HG03135 (cell line): ENCODE data around the gene SOX12.

ENCODE experiments used
- ATAC-seq: cut with Tn5 transposase; IDR thresholded peaks from one replicate; pipeline ENCODE4 v1.9.1; 2021; ENCODE audit warnings: mild to moderate bottlenecking, moderate library complexity; ENCODE audit not compliant: unreplicated experiment

Gene SOX12

DNA sequence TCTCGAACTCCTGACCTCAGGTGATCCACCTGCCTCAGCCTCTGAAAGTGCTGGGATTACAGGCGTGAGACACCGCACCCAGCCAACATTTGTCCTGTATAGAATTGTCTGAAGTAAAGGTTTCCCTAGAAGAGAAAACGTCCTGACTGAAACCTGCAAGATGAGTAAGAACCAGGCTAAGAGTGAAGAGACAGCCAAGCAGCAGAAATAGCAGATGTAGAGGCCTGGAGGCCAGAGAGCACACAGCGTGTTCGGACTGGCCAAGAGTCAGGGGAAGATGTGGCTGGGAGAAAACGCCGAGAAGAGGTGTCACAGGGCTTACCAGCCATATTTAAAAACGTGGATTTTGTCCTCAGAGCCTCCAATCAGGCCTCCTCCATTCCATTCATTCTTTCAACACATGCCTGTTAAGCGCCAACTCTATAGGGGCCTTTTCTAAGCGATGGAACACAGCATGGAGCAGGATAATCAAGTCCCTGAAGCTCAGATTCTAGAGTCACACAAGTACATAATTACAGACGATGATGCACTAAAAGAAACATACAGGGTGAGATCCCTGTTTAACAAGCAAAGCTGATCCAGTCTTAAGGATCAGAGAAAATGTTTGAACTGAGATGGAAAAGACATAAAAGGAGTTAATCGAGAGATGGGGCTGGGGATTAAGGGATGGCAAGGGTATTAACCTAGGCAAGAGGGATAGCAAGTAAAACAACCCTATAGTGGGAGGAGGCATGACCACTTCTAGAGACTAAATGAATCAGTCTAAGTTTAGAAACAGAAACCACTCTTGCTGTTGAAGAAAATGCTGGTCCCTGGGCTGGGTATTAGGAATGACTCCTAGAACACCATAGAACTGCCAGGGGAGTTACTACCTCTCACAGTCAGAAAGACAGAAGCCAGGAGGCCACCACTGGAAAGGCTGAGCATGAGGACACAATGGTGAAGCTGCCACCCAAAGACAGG is 23.2 kb upstream of the SOX12 start:
- ATAC-seq: no peak

DNA sequence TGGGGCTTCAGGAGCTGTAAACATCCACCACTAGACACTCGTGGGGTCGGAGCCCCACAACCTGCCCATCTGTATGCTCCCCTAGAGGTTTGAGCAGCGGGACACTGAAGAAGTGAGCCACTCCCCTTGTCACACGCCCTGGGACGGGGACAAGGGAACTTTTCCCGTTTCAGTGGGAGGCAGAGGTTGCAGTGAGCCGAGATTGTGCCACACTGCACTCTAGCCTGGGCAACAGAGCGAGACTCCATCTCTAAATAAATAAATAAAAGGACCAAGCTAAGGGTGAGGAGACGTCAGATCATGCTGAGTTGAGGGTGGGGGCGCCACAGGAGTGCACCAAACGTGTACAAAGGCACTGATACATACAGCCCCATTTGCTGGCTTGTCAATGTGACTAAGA is 19.6 kb upstream of the SOX12 start:
- no peak for ATAC-seq

GRCh38 chr20:308427-309038 is 16.8 kb upstream of the SOX12 start:
- no peak for ATAC-seq

DNA sequence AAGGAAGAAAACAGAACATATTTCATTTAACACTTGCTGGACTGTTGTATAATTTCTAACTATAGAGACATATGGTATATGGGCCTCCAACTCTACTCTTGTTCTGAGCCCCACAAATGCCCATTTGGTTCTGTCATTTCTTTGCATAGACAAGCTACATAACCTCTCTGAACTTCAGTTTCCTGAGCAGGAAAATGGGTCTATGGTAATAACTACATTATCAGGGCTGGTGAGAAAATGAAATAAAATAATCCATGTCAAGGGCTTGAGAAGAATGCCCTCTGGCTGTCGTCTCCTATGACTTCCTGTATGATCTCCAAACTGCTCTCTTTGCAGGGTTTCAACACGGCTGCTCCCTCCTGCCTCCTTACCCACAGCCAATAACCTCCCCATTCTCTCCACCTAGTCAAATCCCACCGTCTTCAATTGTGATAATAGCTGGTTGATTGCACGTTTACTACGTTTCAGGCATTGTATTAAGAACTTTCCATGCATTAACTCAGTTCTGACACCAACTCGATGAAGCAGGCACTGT is 16.0 kb upstream of the SOX12 start:
- no peak for ATAC-seq

DNA sequence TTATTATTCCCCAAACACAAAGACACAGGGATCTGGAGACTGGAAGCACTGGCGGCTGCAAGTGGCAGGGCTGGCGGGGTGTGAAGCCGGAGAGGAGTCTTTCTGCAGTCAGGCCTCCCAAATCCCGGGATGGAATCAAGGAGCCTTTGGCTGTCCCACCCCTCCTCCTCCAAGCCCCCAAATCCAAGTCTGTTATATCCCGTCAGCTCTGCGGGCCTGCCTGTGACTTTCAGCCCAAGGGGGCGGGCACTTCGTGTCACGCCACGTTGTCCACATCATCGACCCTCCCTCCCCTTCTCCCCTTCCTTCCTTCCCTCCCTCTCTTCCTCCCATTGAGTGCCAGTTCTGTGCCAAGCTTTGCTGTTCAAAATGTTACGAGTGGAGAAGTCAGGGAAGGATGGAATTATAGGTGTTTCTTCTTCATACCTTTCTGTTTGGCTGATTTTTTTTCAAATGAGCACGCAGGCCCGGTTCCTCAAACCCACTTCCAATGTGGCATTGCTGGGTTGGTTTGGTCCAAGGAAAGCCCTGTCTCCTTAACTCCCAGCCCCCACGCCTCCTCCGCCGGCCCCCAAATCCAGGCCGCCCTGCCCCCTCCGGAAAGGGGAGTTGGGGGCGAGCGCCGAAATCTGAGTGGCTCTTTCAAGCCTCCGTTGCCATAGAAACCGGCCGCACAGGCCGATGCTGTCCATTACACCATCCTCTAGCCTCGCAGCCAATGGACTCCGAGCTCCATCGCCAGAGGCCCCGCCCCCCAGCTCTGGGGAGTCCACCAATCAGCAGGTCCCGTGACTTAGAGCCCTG is 15.3 kb upstream of the SOX12 start:
- ATAC-seq: peak; percentile 96

DNA sequence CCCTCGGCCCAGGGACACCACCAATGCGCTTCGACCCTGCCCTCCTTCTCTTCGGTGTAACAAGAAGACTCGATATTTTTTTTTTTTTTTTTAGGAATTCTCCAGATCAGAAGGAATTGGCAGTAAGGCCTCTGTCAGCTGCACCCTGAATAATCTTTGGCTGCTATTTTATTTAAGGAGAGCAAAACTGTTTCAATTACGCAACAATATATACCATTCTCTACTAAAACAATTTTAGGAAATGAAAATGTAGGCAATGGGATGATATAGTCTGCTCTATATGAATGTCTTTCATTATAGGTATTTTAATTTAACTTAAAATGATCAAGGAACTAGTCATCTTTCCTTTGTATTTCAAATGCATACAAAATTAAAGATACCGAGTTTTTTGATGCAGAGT is 14.7 kb upstream of the SOX12 start:
- no peak for ATAC-seq

DNA sequence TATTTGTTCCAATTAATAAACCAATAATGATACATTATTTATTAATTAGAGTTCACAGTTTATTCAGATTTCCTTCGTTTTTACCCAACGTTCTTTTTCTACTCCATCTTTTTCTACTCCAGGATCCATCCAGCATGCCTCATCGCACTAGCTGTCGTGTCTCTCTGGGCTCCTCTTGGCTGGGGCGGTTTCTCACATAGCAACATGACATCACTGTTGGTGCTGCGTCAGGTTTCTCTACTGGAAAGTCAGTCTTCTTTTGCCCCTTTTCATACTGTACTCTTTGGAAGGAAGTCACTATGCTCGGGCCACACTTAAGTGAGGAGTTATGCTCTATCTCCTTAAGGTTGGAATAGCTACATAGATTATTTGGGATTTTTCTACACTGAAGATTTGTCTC is 13.7 kb upstream of the SOX12 start:
- no peak for ATAC-seq

DNA sequence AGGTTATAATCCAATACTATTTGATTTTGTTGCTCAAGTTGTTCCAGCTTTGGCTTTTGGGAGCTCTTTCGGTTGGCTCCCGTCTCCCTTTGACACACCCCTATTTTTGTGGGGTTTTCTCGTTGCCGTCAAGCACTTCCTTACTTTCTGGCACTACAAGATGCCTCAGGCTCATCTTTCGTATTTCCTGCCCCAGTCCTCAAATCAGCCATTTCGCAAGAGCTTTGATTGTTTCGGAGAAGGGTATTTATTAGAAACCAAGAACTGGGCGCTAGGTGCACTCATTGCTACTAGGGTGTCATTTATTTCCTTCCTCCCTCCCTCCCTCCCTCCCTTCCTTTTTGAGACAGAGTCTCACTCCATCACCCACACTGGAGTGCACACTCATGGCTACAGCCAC is 13.3 kb upstream of the SOX12 start:
- ATAC-seq: no peak

DNA sequence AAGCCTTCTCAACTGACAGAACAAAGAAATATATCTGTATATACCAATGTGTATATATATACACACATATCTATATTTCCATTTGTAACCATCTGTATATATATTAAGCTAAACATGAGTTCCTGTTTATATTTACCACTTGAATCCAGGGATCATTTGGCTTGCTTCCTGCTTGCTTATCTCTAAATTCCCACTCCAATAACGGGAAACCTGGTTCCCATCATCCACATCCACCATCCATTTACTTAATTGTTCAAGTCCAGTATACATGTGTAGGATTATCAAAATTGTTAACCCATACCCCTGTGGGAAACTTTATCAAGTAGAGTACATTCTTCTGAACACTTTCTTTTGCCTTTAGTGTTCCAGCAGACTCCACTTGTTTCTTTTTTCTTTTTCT is 12.5 kb upstream of the SOX12 start:
- ATAC-seq: no peak

DNA sequence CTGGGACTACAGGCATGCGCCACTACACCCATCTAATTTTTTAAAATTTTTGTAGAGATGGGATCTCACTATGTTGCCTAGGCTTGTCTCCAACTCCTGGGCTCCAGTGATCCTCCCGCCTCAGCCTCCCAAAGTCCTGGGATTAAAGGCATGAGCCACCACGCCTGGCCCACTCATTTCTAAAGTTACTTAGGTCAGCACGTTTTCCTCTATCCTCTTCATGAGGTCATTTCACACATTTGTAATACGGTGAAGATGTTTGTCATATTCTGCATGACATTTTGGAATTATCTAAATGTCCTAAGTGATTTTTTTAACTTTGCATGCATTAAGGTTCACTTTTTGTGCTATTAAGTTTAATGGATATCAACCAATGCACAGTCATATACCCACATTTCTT is 11.9 kb upstream of the SOX12 start:
- no peak for ATAC-seq

- ATAC-seq: no peak
These were observed 11.4 kb upstream of the SOX12 start for GRCh38 chr20:313948-314347.

DNA sequence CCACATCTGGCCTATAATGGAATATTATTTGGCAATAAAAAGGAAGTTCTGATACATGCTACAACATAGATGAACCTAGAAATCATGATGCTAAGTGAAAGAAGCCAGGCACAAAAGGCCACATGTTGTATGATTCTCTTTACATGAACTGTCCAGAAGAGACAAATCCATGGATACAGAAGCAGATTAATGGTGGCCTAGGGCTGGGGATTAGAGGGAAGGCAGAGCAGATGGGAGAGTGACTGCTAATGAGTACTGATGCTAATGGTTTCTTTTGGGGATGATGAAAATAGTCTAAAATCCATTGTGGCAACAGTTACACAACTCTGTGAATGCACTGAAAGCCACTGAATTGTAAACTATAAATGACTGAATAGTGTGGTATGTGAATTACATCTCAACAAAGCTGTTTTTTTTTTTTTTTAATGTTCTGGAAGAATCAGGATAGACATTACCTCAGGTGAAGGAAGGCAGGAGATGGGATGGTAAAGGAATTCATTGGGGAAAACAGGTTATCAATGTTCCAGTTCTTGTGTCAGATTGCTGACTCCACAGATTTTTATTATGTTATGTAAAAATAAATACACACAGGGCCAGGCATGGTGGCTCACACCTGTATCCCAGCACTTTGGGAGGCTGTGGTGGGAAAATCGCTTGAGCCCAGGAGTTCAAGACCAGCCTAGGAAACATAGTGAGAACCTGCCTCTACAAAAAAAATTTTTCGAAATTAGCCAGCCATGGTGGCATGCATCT is 8.9 kb upstream of the SOX12 start:
- ATAC-seq: no peak

GRCh38 chr20:324177-325044 is 941 bp upstream of the SOX12 start:
- ATAC-seq: peak; percentile 44

GRCh38 chr20:325889-326644 is 715 bp downstream of the SOX12 start:
- ATAC-seq: no peak

DNA sequence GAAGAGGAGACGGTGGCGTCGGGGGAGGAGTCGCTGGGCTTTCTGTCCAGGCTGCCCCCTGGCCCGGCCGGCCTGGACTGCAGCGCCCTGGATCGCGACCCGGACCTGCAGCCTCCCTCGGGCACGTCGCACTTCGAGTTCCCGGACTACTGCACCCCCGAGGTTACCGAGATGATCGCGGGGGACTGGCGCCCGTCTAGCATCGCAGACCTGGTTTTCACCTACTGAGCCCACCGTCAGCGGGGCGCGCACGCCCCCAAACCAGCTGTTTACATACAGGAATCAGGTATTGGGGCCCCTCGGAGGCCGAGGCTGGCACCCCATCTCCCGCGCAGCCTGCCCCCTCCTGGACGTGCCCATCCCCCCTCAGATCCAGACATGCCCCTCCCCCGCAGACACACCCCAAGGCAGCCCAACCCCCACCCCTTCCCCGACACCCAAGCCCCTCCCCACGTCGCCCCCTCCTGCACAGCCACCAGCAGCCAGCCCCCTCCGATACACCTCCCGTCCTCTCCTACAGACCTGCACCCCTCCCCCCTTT is 1.4 kb downstream of the SOX12 start:
- no peak for ATAC-seq

GRCh38 chr20:327186-328026 is 2.1 kb downstream of the SOX12 start:
- ATAC-seq: no peak

DNA sequence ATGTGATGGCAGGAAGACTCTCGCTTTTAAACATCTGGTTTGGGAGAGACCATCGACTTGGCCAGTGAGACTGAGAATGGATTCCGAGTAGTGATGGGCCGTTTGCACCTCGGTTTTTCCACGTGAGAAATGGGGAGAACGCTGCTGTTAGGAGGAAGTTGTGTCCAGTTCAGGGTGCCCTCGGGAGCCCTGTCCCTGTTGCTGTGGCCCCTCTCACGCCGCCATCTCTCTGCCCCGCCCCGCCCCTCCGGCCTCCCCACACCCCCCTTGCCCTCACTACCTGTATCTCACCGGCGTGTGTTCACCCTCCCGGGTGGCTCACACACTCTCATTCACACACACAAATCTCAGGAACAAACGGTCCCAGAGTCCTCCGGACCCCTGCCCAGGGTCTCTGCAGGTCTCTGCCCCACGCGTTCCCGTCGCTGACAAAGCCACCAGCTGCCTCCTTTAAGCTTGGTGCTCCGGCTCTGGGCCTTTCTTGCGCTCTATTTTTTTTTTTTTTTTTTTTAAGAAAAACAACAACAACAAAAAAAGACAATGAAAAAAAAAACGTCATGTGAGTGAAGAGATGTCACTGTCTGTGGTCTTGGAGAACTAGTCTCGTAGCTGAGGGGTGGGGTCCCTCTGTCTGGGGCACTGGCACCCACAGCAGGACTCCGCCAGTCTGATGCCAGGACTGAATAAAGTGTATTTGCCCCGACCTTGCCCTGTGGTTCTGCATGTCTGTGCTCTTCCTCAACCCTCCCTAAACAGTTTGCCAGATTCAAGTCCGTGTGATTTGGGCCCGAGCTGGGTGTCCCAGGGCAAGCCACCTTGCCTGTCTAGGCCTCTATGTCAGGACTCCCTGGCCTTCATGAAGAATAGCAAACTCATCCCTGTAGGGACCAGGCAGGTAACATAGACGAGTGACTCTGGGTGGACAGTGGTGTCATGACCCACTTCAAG is 2.9 kb downstream of the SOX12 start:
- ATAC-seq: no peak
